Right lobe of liver (tissue), 6 donors: ENCODE data around the gene RAD18. TPM values are rescaled to one million over a fixed set of nuclear protein-coding genes. Genes with fewer than 3 reads are reported as not detected.

ENCODE experiments used
- ATAC-seq, 4 donors: fragments of 200-7000 bp; cut with Tn5 transposase; one replicate each; pipeline ENCODE4 v1.9.1; 2020; ENCODE audit warnings: mild to moderate bottlenecking in 4 of 4, moderate library complexity in 4 of 4
- DNase-seq, 3 donors: peaks; one replicate each; pipeline ENCODE4 v3.0.0-alpha.2; 2020
- H3K27ac ChIP-seq, 3 donors: fragments of 200-600 bp; one replicate each; pipeline ENCODE4 v1.8.0; 2022
- H3K27me3 ChIP-seq, 2 donors: fragments of 200-600 bp; one replicate each; pipeline ENCODE4 v1.8.0; 2022
- H3K36me3 ChIP-seq, 4 donors: fragments of 200-600 bp; sonication (generic) in 1 of 4; one replicate each; pipeline versions ENCODE4 v1.5.1 to v1.8.0; 2017 to 2022; ENCODE audit warnings: control low read depth in 1 of 4
- H3K4me1 ChIP-seq, 4 donors: fragments of 200-600 bp; sonication (generic) in 1 of 4; one replicate each; pipeline versions ENCODE4 v1.5.1 to v1.8.0; 2017 to 2022; ENCODE audit warnings: control low read depth in 1 of 4
- H3K4me3 ChIP-seq, 3 donors: fragments of 200-600 bp; one replicate each; pipeline ENCODE4 v1.8.0; 2022
- H3K9me3 ChIP-seq, 4 donors: fragments of 200-600 bp; sonication (generic) in 1 of 4; one replicate each; pipeline versions ENCODE4 v1.5.1 to v1.8.0; 2017 to 2022; ENCODE audit warnings: control low read depth in 1 of 4
- CTCF ChIP-seq, 4 donors: fragments of 200-600 bp in 3 of 4; fragments of 450-650 bp in 1 of 4; IDR thresholded peaks; one replicate each; pipeline versions ENCODE4 v1.5.1 to v1.8.0; 2016 to 2022; ENCODE audit warnings: antibody characterized with exemption in 4 of 4, mild to moderate bottlenecking in 2 of 4
- POLR2A ChIP-seq: fragments of 450-650 bp; IDR thresholded peaks from one replicate; pipeline ENCODE4 v1.6.1; 2017; ENCODE audit warnings: antibody characterized with exemption, mild to moderate bottlenecking
- WGBS: methylation state at CpG from one replicate; pipeline ENCODE4 v1.1.6; 2018; ENCODE audit warnings: low coverage, low lambda C conversion rate; ENCODE audit not compliant: insufficient coverage; ENCODE audit errors: missing lambda C conversion rate; 5-methylcytosine and 5-hydroxymethylcytosine counted together
- intact Hi-C, 2 donors: fragments of 100-400 bp; cut with DNase I; formaldehyde crosslinking; loops; one replicate each; pipeline versions ENCODE4 v1.11.2 to v1.14.1; 2022
- long read RNA-seq: library from polyadenylated mRNA; unstranded; transcript quantifications from one replicate; pipeline ENCODE4 v2.0.0, GENCODE V29; 2019
- total RNA-seq, 6 experiments: library from RNA; depleted of rRNA in 2 of 6; stranded (reverse); fragments of >200 nt in 2 of 6; fragmentation: NEBNext Ultra II Directional in 3 of 6; extraction: Animal tissue kit (Norgen Biotek cat#: 25700) in 3 of 6; gene quantifications; one replicate each; pipeline versions ENCODE4 v1.1.0 to v1.2.4, GENCODE V29; 2016 to 2023
- donor health status: DM: no; HTN: yes; CAD: no.
- donor health status: DM: no; HTN: no; CAD: no.
- donor health status: DM: no; HTN: no; CAD: no.
- donor health status: DM: no; HTN: yes; CAD: no.
- donor health status: DM: no; HTN: yes; CAD: no.

RAD18 gene
- total RNA-seq, result 1 to 10 TPM; 1.9 to 5.1 (median 4.3) TPM
- long read RNA-seq, partial matches to known transcripts, result 1 of 1 reads
- long read RNA-seq, other reads (novel, unspliced or antisense), result 0 of 1 reads

DNA sequence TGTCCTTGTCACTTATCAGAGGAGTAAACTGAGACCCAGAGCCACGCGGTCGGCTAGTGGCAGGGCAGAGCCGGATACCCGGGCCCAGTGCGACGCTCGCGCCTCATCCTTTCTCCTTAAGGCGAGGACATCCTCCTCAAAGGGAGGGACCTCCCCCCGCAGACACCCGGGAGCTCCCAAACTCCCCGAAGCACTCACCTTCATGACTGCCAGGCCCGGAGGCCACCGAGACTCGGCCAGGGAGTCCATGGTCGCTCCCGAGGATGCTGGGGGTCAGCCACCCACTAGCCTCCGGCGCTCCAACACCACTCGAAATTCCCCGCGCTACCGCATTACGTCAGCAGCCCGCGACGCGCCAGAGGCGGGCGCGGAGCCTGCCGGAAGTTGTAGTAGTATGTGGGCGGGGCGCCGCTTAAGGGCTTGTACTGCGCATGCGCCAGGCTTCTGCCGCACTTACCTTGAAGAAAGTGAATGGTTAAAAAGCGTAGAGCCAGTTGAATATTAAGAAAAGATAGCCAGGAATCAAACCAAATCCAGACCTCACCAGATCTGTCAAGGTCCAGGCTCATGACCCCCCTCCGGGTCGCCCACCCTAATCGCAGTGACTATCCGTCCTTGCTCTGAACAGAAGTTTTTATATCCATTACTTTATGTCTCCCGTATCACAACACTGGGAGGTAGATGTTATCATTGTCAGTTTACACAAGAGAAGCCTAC is at the start of gene RAD18:
RAD18 (minus strand) TSS at position 336 of the 717 bp plus-strand sequence; CDS start at position 249, 87 bp downstream.
- 0% methylated on average over 17 of the region's 45 CpGs for WGBS
- H3K27me3 ChIP-seq, result no peaks in the 10 kb centered on the region
- no peaks in the 10 kb centered on the region for H3K9me3 ChIP-seq
- H3K27ac ChIP-seq, result peak within 1 kb of the TSS; percentile 52 to 85 (median 83)
- peak within 1 kb of the TSS; percentile 67 to 88 (median 79) for H3K4me3 ChIP-seq
- peaks cover 0 to 42% (median 11%) of the 10 kb centered on the region in 4 donors for H3K4me1 ChIP-seq
- ATAC-seq (peak; percentile 81 to 89 (median 84)), DNase-seq (peak; percentile 89 to 92 (median 90))
- TF ChIP-seq CTCF (IDR thresholded peaks at IDR 0.05) (no peak), POLR2A (no peak)
- intact Hi-C loops, result no loop called here
- H3K36me3 ChIP-seq, result no peaks in the 10 kb centered on the region

- no peaks in the 10 kb centered on the region for H3K27me3 ChIP-seq
- no peak overlapping the region for H3K27ac ChIP-seq
- no peaks in the 10 kb centered on the region for H3K4me1 ChIP-seq
- H3K36me3 ChIP-seq, result no peaks in the 10 kb centered on the region
- TF ChIP-seq CTCF (IDR thresholded peaks at IDR 0.05) (no peak), POLR2A (no peak)
- intact Hi-C loops, result no loop called here
- 85% methylated on average over 2 of the region's 2 CpGs for WGBS
- DNase-seq (no peak), ATAC-seq (no peak)
- no peaks in the 10 kb centered on the region for H3K9me3 ChIP-seq
- H3K4me3 ChIP-seq, result no peak overlapping the region
Observed at GRCh38 chr3:9012521-9012920, 49.2 kb upstream of the RAD18 start.

DNA sequence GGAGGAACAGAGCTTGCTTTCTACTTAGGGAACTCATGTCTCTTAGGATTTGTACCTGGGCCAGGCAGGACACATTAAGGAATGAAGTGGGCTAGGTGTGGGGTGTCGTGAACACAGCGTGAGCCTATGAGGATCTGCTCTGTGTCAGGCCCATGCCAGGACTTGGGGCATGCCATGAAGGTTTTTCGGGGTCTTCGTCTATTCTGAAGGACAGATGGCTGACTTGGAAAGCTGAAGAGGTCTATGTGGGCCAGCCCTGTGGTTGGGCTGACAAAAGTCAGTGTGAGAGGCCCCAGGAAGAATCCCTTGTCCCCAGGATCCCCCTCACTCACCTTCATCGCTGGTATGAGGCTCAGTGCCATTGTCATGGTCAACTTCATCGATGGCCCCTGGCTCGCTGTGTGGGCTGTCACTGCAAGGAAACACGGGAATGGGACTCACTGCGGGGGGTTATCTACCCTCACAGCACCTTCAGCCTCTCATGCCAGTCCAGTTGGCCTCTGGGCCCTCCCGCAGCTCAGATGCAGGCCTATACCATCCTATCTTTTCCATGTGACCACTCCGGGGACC is 46.8 kb upstream of the RAD18 start:
- Histone ChIP-seq H3K36me3 (no peaks in the 10 kb centered on the region), H3K27me3 (no peaks in the 10 kb centered on the region), H3K4me1 (no peaks in the 10 kb centered on the region), H3K27ac (no peak overlapping the region), H3K4me3 (no peak overlapping the region), H3K9me3 (no peaks in the 10 kb centered on the region)
- no peak for ATAC-seq
- DNase-seq, result no peak
- intact Hi-C loops, result no loop called here
- WGBS, result 93% methylated on average over 3 of the region's 11 CpGs
- no peak for TF ChIP-seq POLR2A

GRCh38 chr3:9008550-9009255 is 45.4 kb upstream of the RAD18 start:
- no peak for TF ChIP-seq CTCF (IDR thresholded peaks at IDR 0.05)
- TF ChIP-seq POLR2A, result no peak
- Histone ChIP-seq H3K36me3 (no peaks in the 10 kb centered on the region), H3K4me3 (no peak overlapping the region), H3K27ac (no peak overlapping the region), H3K27me3 (no peaks in the 10 kb centered on the region), H3K9me3 (no peaks in the 10 kb centered on the region), H3K4me1 (no peaks in the 10 kb centered on the region)
- intact Hi-C loops, result no loop called here
- WGBS, result 48% methylated on average over 3 of the region's 6 CpGs
- ATAC-seq (no peak), DNase-seq (no peak)

DNA sequence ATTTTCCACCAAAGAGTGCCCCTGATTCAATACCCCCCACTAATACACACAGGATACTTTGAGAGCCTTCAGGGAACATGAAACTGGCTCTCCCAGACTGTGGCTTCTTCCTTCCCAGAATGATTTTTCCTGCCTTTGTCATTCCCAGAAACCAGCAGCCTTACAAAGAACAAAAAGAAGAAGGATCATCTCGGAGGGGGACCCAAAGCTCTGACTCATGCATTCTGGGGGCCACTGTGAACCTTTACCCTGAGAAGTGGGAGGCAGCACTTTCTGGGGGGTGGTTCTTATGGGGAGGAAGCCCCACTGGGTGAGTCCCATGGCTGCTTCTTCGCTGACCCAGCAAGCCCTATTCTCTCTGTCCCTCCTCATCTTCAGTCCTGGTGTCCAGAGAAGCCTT is 44.7 kb upstream of the RAD18 start:
- Histone ChIP-seq H3K4me1 (no peaks in the 10 kb centered on the region), H3K27me3 (no peaks in the 10 kb centered on the region), H3K36me3 (no peaks in the 10 kb centered on the region), H3K4me3 (no peak overlapping the region), H3K27ac (no peak overlapping the region), H3K9me3 (no peaks in the 10 kb centered on the region)
- ATAC-seq (no peak), DNase-seq (no peak)
- WGBS, result 90% methylated on average over 2 of the region's 2 CpGs
- TF ChIP-seq POLR2A (no peak), CTCF (IDR thresholded peaks at IDR 0.05) (no peak)
- intact Hi-C loops, result no loop called here
